Measurements from ENCODE around the gene NUDT19.

- TF ChIP-seq EZH2 (IDR thresholded peaks at IDR 0.05; ENCODE audit: low read depth) (no peak), CTCF (conservative IDR thresholded peaks at IDR 0.05) (no peak)
Observed at GRCh38 chr19:32744555-32745325, 53.1 kb downstream of the NUDT19 start.
